Central memory CD4-positive, alpha-beta T cell (primary cell): ENCODE results near the gene FHIP2A.
"Not testable (repeated sequence)": the region's sequence is repeated elsewhere in the genome, so short reads cannot be mapped to it uniquely, and the experiment has no call there.

Experiments used
- DNase-seq: peaks from one replicate; pipeline ENCODE4 v3.0.0; 2022

Gene FHIP2A

DNA sequence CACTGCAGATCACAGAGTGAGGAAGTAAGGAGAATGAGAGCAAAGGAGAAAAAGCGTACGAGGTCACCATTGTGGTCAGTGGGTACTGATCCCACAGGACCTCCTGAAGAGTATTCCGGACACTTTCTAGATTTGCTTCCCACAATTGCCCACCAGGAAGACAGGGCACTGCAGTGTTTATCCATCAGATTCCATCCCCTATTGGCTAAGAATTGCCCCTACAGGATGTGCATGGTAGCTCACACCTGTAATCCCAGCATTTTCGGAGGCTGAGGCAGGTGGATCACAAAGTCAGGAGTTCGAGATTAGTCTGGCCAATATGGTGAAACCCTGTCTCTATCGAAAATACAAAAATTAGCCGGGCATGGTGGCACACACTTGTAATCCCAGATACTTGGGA is 5.3 kb upstream of the FHIP2A start:
- DNase-seq: no peak

DNA sequence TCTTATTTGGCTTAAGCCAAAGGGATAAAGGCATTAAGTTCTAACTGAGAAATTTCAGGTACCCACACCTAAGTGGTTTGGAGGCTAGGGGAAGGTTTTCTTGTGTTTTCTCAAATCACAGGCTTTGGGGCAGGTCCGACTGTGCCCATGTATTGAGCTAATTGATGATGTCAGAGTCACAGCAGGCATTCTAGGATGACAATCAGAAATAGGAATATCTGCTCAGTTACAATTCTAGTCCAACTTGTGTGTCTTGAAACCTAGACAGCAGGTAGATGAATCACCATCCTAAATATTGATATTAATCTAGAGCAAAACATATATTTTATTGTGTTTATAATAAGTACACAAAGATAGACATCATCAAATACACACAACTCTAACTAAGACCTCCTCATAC is 2.3 kb upstream of the FHIP2A start:
- no peak for DNase-seq

GRCh38 chr10:114821915-114822443 is 399 bp downstream of the FHIP2A start:
- peak; percentile 21 for DNase-seq

GRCh38 chr10:114822444-114823076 is 980 bp downstream of the FHIP2A start:
- no peak for DNase-seq

- no peak for DNase-seq
These were observed 1.5 kb downstream of the FHIP2A start for GRCh38 chr10:114823077-114823463.

DNA sequence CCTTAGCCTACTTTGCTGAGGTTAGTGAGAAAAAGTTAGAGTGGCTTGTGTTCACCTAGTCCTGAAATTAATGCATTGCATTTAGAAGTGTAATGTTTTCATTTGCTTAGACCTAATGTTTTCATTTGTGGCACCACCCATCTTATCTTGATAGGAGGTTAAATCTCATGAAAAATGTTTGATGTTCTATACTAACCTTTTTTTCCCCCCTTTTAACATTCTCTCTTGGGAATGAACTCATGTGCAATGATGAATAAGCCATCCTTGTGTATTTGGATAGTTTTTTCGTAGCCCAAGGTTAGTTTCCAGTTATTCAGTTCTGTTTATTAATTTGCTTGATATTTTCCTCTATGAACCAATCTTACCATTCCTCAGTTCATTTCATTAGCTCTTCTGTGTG is 2.8 kb downstream of the FHIP2A start:
- DNase-seq: no peak

GRCh38 chr10:114825513-114826253 is 4.1 kb downstream of the FHIP2A start:
- DNase-seq: no peak

- DNase-seq: no peak
These were observed 7.8 kb downstream of the FHIP2A start for GRCh38 chr10:114829160-114829909.

DNA sequence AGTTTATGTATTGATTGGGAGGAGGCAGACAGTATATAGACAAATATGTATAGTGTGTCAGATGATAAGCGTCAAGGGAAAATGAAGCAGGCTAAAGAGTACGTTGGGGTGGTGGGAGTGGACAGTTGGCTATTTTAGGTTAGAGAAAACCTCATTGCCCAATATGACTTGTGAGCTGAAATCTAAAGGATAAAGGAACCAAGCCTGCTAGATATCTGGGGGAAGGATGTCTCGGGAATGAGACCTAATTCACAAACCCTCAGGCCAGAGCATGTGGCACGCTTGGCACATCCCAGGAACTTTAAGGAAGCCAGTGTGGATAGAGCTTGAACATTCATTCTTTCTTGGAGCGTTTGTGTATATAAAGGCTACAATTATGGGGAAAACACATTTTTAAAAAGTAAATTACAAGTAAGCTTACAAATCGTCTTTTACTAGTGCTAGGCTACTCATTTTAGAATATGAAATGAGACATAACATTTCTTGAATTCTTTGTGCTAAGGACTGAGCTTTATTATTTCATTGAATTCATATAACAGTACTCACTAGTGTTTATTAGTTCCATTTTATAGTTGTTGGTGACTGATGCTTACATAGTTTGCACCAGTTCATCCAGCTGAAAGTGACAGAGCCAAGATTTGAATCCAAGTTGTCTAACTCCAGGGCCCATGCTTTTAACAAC is 9.7 kb downstream of the FHIP2A start:
- DNase-seq: no peak

DNA sequence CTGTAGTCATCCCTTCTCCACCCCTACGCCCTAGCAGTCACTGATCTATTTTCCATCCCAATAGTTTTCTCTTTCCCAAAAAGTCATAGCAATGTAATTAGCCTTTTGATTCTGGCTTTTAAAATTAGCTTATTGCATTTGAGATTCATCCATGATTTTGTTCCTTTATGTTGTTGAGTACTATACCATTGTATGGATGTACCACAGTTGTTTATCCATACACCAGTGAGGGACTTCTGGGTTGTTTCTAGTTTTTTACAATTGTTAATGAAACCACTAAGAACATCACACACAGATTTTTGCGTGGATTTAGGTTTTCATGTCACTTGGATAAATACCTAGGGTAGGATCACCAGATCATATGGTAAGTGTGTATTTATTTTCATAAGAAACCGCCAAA is 16.1 kb downstream of the FHIP2A start:
- no peak for DNase-seq

DNA sequence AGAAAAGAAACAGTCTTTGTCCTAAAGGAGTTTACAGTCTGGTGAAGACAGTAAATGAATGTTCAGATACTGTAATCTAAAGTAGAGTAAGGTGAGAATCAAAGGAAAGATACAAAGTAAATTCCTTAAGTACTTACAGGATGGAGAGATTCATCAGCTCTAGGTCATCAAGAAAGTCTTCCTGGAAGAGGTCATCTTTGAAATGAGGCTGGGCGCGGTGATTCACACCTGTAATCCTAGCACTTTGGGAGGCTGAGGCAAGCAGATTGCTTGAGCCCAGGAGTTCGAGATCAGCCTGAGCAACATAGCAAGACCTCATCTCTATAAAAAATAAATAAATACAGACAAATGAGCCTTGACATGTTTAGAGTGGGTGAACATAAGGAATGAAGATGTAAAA is 18.3 kb downstream of the FHIP2A start:
- no peak for DNase-seq

DNA sequence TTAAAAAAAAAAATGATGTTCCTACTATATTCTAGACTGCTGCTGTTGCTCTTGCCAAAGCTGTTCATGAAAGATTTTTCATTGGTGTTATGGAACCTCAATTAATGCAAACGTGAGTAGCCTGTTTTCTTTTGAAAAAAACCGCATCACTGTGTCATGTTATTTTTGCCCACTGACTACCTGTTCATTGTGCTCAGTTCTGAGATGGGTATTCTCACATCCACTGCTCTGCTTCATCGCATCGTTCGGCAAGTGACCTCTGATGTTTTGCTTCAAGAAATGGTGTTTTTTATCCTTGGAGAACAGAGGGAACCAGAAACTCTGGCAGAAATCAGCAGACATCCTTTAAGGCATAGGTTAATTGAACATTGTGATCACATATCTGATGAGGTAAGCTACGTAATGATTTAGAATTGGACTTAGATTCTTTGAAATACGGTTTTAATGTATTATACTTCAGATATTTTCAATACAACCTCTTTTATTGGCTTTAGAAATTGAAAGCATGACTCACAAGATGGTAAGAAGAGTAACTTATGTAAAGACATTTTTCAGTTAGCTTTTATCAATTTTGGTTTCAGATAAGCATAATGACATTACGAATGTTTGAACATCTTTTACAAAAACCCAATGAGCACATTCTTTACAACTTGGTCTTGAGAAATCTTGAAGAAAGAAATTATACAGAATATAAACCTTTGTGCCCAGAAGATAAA is 24.6 kb downstream of the FHIP2A start:
- no peak for DNase-seq

GRCh38 chr10:114847517-114847916 is 25.9 kb downstream of the FHIP2A start:
- not testable (repeated sequence) for DNase-seq

- no peak for DNase-seq
These were observed 28.1 kb downstream of the FHIP2A start for GRCh38 chr10:114849674-114850073.

GRCh38 chr10:114850126-114850525 is 28.5 kb downstream of the FHIP2A start:
- DNase-seq: no peak

DNA sequence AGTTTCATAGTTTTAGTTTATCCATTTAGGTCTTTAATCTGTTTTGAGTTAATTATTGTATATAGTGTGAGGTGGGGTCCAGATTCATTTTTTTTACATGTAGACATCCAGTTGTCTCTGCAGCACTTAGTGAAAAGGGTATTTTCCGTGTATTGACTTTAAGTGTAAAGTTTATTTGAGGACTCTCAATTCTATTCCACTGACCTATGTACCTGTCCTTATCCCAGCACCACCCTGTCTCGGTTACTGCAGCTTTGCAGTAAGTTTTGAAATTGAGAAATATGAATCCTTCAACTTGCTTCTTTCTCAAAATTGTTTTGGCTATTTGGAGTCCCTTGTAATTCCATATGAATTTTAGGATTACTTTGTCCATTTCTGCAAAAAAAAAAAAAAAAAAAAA is 29.8 kb downstream of the FHIP2A start:
- no peak for DNase-seq

GRCh38 chr10:114852197-114852596 is 30.6 kb downstream of the FHIP2A start:
- no peak for DNase-seq

DNA sequence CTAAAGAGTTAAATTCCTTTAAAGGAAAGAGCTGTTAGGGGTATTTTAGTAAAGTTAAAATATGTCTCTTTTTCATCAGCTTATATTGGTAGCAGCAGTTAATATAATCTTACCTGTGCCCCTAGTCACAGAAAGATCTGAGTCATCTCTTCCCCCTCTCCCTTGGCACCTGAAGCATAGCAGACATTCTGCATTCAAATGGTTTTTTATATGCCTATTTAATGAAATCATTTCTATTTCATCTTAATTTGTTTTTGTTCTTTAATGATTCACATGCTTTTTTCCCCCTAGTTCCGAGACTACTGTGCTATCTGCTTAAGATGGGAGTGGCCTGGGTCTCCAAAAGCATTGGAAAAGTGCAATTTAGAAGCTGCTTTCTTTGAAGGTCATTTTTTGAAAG is 33.3 kb downstream of the FHIP2A start:
- no peak for DNase-seq

DNA sequence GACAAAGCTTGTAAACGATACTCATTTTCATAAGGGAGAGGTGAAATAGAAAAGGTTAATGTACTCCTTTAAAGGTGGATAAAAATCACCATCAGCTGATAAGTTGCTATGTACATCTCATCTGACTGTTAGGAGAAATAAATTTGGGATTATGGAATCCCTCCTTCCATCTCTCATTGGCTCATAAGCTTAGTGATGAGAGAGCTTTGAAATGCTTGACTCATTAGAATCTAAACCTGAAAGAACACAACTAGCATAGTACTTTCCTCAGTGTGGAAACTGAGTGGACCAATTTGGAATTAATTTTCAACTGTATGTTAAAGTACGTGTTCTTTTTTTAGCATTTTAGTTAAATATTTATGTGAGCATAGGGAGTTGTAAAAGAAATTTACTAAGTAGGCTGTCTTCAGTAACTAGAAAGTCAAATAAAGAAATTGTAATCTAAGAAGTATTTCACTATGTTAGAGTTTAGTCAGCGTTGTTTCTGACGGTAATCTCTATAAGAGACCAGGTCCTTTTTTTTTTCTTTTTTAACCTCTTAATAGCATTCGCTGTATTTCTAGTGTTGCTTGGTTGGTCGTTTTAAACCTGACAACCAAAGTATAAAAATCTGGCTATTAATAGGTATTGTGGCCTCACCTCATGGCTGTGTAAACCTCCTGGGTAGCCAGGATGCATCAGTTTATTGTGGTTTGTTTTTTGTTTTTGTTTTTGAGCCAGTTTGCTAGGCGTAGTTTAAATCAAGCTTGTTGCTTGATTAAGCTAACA is 34.4 kb downstream of the FHIP2A start:
- DNase-seq: no peak

- DNase-seq: peak; percentile 15
These were observed 35.1 kb downstream of the FHIP2A start for GRCh38 chr10:114856544-114857287.

DNA sequence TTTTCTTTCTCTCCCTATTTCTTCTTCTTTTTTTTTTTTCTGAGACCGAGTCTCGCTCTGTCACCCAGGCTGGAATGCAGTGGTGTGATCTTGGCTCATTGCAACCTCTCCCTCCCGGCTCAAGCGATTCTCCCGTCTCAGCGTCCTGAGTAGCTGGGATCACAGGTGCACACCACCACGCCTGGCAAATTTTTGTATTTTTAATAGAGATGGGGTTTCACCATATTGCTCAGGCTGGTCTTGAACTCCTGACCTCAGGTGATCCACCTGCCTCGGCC is 35.6 kb downstream of the FHIP2A start:
- DNase-seq: not testable (repeated sequence)
